Colonic mucosa (tissue), 4 donors: Measurements from ENCODE around the gene PLS3. TPM values are rescaled to one million over a fixed set of nuclear protein-coding genes. Genes with fewer than 3 reads are reported as not detected.

Experiments
- DNase-seq: peaks from one replicate; pipeline ENCODE4 v3.0.0-alpha.2; 2020
- H3K27ac ChIP-seq: fragments of 200-600 bp; one replicate; pipeline ENCODE4 v1.8.0; 2021
- H3K27me3 ChIP-seq: fragments of 200-600 bp; one replicate; pipeline ENCODE4 v1.8.0; 2021
- H3K36me3 ChIP-seq: fragments of 200-600 bp; one replicate; pipeline ENCODE4 v1.8.0; 2021
- H3K4me1 ChIP-seq: fragments of 200-600 bp; one replicate; pipeline ENCODE4 v1.8.0; 2021; ENCODE audit warnings: mild to moderate bottlenecking
- H3K4me3 ChIP-seq: fragments of 200-600 bp; one replicate; pipeline ENCODE4 v1.8.0; 2021
- H3K9ac ChIP-seq, 2 donors: one replicate each; pipeline ENCODE4 v1.7.0; 2013; ENCODE audit warnings: control low read depth in 2 of 2, low read depth in 2 of 2, low read length in 2 of 2
- H3K9me3 ChIP-seq: fragments of 200-600 bp; one replicate; pipeline ENCODE4 v1.8.0; 2021
- intact Hi-C: fragments of 100-400 bp; cut with DNase I; formaldehyde crosslinking; loops from one replicate; pipeline ENCODE4 v1.14.1; 2022
- total RNA-seq, 2 donors: library from RNA; stranded (reverse); fragmentation: NEBNext Ultra II Directional in 1 of 2; extraction: Animal tissue kit (Norgen Biotek cat#: 25700) in 1 of 2; gene quantifications; one replicate each; pipeline ENCODE4 v1.2.1, GENCODE V29; 2021
- TF ChIP-seq, protein P1 (sequence below): fragments of 200-600 bp; IDR thresholded peaks from one replicate; pipeline ENCODE4 v1.8.0; 2022; ENCODE audit warnings: antibody characterized with exemption, mild to moderate bottlenecking
- donor health status: healthy.
- donor health status: DM: no; HTN: no; CAD: no.
- donor health status: DM: no; HTN: no; CAD: no.

The PLS3 gene
- total RNA-seq, 2 donors from 2014 or later, result 23.8 to 33.0 TPM

- TF ChIP-seq, protein P1, sequence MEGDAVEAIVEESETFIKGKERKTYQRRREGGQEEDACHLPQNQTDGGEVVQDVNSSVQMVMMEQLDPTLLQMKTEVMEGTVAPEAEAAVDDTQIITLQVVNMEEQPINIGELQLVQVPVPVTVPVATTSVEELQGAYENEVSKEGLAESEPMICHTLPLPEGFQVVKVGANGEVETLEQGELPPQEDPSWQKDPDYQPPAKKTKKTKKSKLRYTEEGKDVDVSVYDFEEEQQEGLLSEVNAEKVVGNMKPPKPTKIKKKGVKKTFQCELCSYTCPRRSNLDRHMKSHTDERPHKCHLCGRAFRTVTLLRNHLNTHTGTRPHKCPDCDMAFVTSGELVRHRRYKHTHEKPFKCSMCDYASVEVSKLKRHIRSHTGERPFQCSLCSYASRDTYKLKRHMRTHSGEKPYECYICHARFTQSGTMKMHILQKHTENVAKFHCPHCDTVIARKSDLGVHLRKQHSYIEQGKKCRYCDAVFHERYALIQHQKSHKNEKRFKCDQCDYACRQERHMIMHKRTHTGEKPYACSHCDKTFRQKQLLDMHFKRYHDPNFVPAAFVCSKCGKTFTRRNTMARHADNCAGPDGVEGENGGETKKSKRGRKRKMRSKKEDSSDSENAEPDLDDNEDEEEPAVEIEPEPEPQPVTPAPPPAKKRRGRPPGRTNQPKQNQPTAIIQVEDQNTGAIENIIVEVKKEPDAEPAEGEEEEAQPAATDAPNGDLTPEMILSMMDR, result no peak
- Histone ChIP-seq H3K4me1 (no peaks in the 10 kb centered on the region), H3K36me3 (no peaks in the 10 kb centered on the region), H3K4me3 (no peak overlapping the region), H3K27me3 (peaks cover 5% of the 10 kb centered on the region), H3K9ac (no peak overlapping the region), H3K9me3 (no peaks in the 10 kb centered on the region), H3K27ac (no peak overlapping the region)
- no peak for DNase-seq
- intact Hi-C loops, result no loop called here
Measured at GRCh38 chrX:115531818-115532403, 29.1 kb upstream of the PLS3 start.

- TF ChIP-seq, protein P1, result no peak
- Histone ChIP-seq H3K4me3 (no peak overlapping the region), H3K9me3 (no peaks in the 10 kb centered on the region), H3K27me3 (peaks cover 2% of the 10 kb centered on the region), H3K9ac (no peak overlapping the region), H3K36me3 (no peaks in the 10 kb centered on the region), H3K27ac (no peak overlapping the region), H3K4me1 (no peaks in the 10 kb centered on the region)
- intact Hi-C loops, result no loop called here
- no peak for DNase-seq
Measured at GRCh38 chrX:115533485-115533884, 27.5 kb upstream of the PLS3 start.

- H3K27me3 ChIP-seq, result no peaks in the 10 kb centered on the region
- TF ChIP-seq, protein P1, result no peak
Measured at GRCh38 chrX:115534383-115534782, 26.6 kb upstream of the PLS3 start.

GRCh38 chrX:115535421-115535820, 25.6 kb upstream of the PLS3 start:
- Histone ChIP-seq H3K9ac (no peak overlapping the region), H3K27ac (no peak overlapping the region), H3K27me3 (no peaks in the 10 kb centered on the region), H3K36me3 (no peaks in the 10 kb centered on the region), H3K9me3 (no peaks in the 10 kb centered on the region), H3K4me1 (no peaks in the 10 kb centered on the region), H3K4me3 (no peak overlapping the region)
- DNase-seq, result no peak
- TF ChIP-seq, protein P1, result no peak
- intact Hi-C loops, result no loop called here

More at GRCh38 chrX:115534383-115534782, 26.6 kb upstream of the PLS3 start:
- Histone ChIP-seq H3K36me3 (no peaks in the 10 kb centered on the region), H3K27ac (no peak overlapping the region), H3K9me3 (no peaks in the 10 kb centered on the region), H3K4me3 (no peak overlapping the region), H3K4me1 (no peaks in the 10 kb centered on the region), H3K9ac (no peak overlapping the region)
- DNase-seq, result no peak
- intact Hi-C loops, result no loop called here

GRCh38 chrX:115535844-115536243, 25.1 kb upstream of the PLS3 start:
- H3K36me3 ChIP-seq, result no peaks in the 10 kb centered on the region
- no peak overlapping the region for H3K27ac ChIP-seq
- H3K4me3 ChIP-seq, result no peak overlapping the region
- no peaks in the 10 kb centered on the region for H3K9me3 ChIP-seq
- no peaks in the 10 kb centered on the region for H3K27me3 ChIP-seq
- DNase-seq, result no peak
- TF ChIP-seq, protein P1, result no peak
- intact Hi-C loops, result no loop called here
- H3K4me1 ChIP-seq, result no peaks in the 10 kb centered on the region
- H3K9ac ChIP-seq, result no peak overlapping the region
